H1 (cell line): ENCODE results near the gene WNT3A. TPM values are rescaled to one million over a fixed set of nuclear protein-coding genes. Genes with fewer than 3 reads are reported as not detected.

Experiments used
- CTCF ChIA-PET: fragments of 300-600 bp; sonication (Branson Sonifier 250); formaldehyde crosslinking; loops from one replicate; lab custom pipeline; 2021; ENCODE audit not compliant: partially characterized antibody; lab: Charles Lee
- POLR2A ChIA-PET: fragments of 300-600 bp; sonication (Branson Sonifier 250); formaldehyde crosslinking; loops from one replicate; lab custom pipeline; 2021; ENCODE audit warnings: inconsistent platforms; ENCODE audit not compliant: partially characterized antibody; lab: Charles Lee
- DNase-seq, 2 experiments: peaks; one replicate each; pipeline versions ENCODE4 v3.0.0 to v3.0.0-alpha.2; 2010 to 2022; ENCODE audit warnings: low spot score in 2 of 2, low read depth in 1 of 2, mixed read lengths in 1 of 2
- FAIRE-seq: peaks from 2 replicates; lab custom pipeline; 2011; peaks lifted over from hg19 to GRCh38; lab: Jason Lieb, UNC
- H2AFZ ChIP-seq: 2 replicates; pipeline ENCODE4 v1.8.1; 2012; ENCODE audit warnings: low read length, inconsistent platforms
- H2AK5ac ChIP-seq: 2 replicates; pipeline ENCODE4 v1.6.1; 2013; ENCODE audit warnings: low read depth, low read length
- H2BK120ac ChIP-seq: replicated peaks from 2 replicates; pipeline ENCODE3; 2013; ENCODE audit warnings: low read depth, low read length, inconsistent platforms
- H2BK12ac ChIP-seq: 2 replicates; pipeline ENCODE4 v1.6.1; 2013; ENCODE audit warnings: low read depth, low read length
- H2BK15ac ChIP-seq: 2 replicates; pipeline ENCODE4 v1.6.1; 2013; ENCODE audit warnings: low read length
- H2BK20ac ChIP-seq: 2 replicates; pipeline ENCODE4 v1.6.1; 2013; ENCODE audit warnings: low read length
- H2BK5ac ChIP-seq: 2 replicates; pipeline ENCODE4 v1.6.1; 2013; ENCODE audit warnings: low read depth, low read length
- H3K14ac ChIP-seq: 2 replicates; pipeline ENCODE4 v1.6.1; 2013; ENCODE audit warnings: inconsistent platforms; ENCODE audit not compliant: insufficient read length
- H3K18ac ChIP-seq: 2 replicates; pipeline ENCODE4 v1.6.1; 2013; ENCODE audit warnings: low read length; ENCODE audit errors: extremely low read depth
- H3K23ac ChIP-seq: 2 replicates; pipeline ENCODE4 v1.6.1; 2013; ENCODE audit warnings: inconsistent platforms; ENCODE audit not compliant: insufficient read length
- H3K23me2 ChIP-seq: 2 replicates; pipeline ENCODE4 v1.6.1; 2013; ENCODE audit warnings: low read depth, low read length
- H3K27ac ChIP-seq: 2 replicates; pipeline ENCODE4 v1.6.1; 2011; ENCODE audit warnings: low read depth, low read length, inconsistent platforms
- H3K27me3 ChIP-seq, 4 experiments: replicated peaks in 1 of 4; 1 replicate in 1 of 4; 2 replicates in 3 of 4; pipeline versions ENCODE4 v1.6.1 to v1.8.1; 2011 to 2013; ENCODE audit warnings: low read length in 3 of 4, mild to moderate bottlenecking in 3 of 4, inconsistent platforms in 2 of 4, mixed read lengths in 2 of 4, moderate library complexity in 1 of 4; ENCODE audit not compliant: control insufficient read depth in 3 of 4, insufficient read depth in 3 of 4; ENCODE audit errors: extremely low read depth in 1 of 4
- H3K36me3 ChIP-seq, 4 experiments: 2 replicates each; pipeline versions ENCODE4 v1.6.1 to v1.8.1; 2011 to 2013; ENCODE audit warnings: mild to moderate bottlenecking in 4 of 4, low read length in 3 of 4, moderate library complexity in 2 of 4, control low read depth in 1 of 4, inconsistent platforms in 1 of 4; ENCODE audit not compliant: insufficient read depth in 4 of 4, control insufficient read depth in 2 of 4
- H3K4ac ChIP-seq: replicated peaks from 2 replicates; pipeline ENCODE3; 2013; ENCODE audit warnings: low read length, low read depth, mixed read lengths, inconsistent platforms; ENCODE audit not compliant: insufficient read length
- H3K4me1 ChIP-seq, 4 experiments: replicated peaks in 1 of 4; 1 replicate in 1 of 4; 2 replicates in 3 of 4; pipeline versions ENCODE4 v1.6.1 to v1.8.1; 2011 to 2013; ENCODE audit warnings: low read length in 3 of 4, inconsistent platforms in 2 of 4, mixed read lengths in 1 of 4; ENCODE audit not compliant: insufficient read depth in 4 of 4, control insufficient read depth in 3 of 4
- H3K4me2 ChIP-seq, 2 experiments: 2 replicates each; pipeline versions ENCODE4 v1.6.1 to v1.8.1; 2011 to 2013; ENCODE audit warnings: low read depth in 2 of 2, low read length in 2 of 2, control low read depth in 1 of 2, inconsistent platforms in 1 of 2, mild to moderate bottlenecking in 1 of 2; ENCODE audit not compliant: insufficient read depth in 1 of 2
- H3K4me3 ChIP-seq, 4 experiments: fragments of 200-600, 300-600 bp in 1 of 4; sonication (generic), shearing (Covaris generic), sonication (Bioruptor Twin) in 1 of 4; 2 replicates each; pipeline versions ENCODE4 v1.5.1 to v1.8.1; 2011 to 2016; ENCODE audit warnings: low read length in 4 of 4, low read depth in 3 of 4, control low read depth in 2 of 4, inconsistent platforms in 2 of 4, mild to moderate bottlenecking in 2 of 4, mixed read lengths in 1 of 4, moderate library complexity in 1 of 4; ENCODE audit not compliant: insufficient read depth in 2 of 4; ENCODE audit errors: extremely low read depth in 1 of 4
- H3K56ac ChIP-seq: replicated peaks from 2 replicates; pipeline ENCODE3; 2013; ENCODE audit warnings: low read depth, mild to moderate bottlenecking, mixed read lengths, low read length, inconsistent platforms; ENCODE audit not compliant: insufficient read length
- H3K79me1 ChIP-seq: 2 replicates; pipeline ENCODE4 v1.6.1; 2013; ENCODE audit warnings: low read depth, low read length, control low read depth
- H3K79me2 ChIP-seq, 2 experiments: 2 replicates each; pipeline versions ENCODE4 v1.6.1 to v1.8.1; 2012 to 2013; ENCODE audit warnings: low read length in 2 of 2, mild to moderate bottlenecking in 2 of 2, inconsistent platforms in 1 of 2; ENCODE audit not compliant: insufficient read depth in 2 of 2, control insufficient read depth in 1 of 2
- H3K9ac ChIP-seq, 4 experiments: replicated peaks in 1 of 4; 1 replicate in 1 of 4; 2 replicates in 3 of 4; pipeline versions ENCODE4 v1.6.1 to v1.8.1; 2011 to 2013; ENCODE audit warnings: low read depth in 3 of 4, low read length in 3 of 4, control low read depth in 2 of 4, mild to moderate bottlenecking in 2 of 4, moderate library complexity in 2 of 4, inconsistent platforms in 1 of 4; ENCODE audit errors: extremely low read depth in 1 of 4
- H3K9me3 ChIP-seq, 2 experiments: 2 replicates each; pipeline versions ENCODE4 v1.6.1 to v1.8.1; 2012 to 2013; ENCODE audit warnings: mild to moderate bottlenecking in 2 of 2, moderate library complexity in 2 of 2, control low read depth in 1 of 2, inconsistent platforms in 1 of 2, low read depth in 1 of 2, low read length in 1 of 2, mixed read lengths in 1 of 2; ENCODE audit not compliant: insufficient read depth in 2 of 2
- H4K20me1 ChIP-seq, 2 experiments: replicated peaks in 1 of 2; 2 replicates each; pipeline versions ENCODE3 to v1.8.1; 2011 to 2013; ENCODE audit warnings: inconsistent platforms in 2 of 2, low read length in 2 of 2, mild to moderate bottlenecking in 1 of 2; ENCODE audit not compliant: insufficient read depth in 2 of 2, control insufficient read depth in 1 of 2
- H4K5ac ChIP-seq: 2 replicates; pipeline ENCODE4 v1.6.1; 2013; ENCODE audit warnings: low read length, low read depth, mixed read lengths, inconsistent platforms; ENCODE audit not compliant: insufficient read length
- H4K8ac ChIP-seq: 2 replicates; pipeline ENCODE4 v1.8.0; 2013; ENCODE audit warnings: mild to moderate bottlenecking, moderate library complexity, low read length, inconsistent platforms; ENCODE audit not compliant: insufficient read depth; ENCODE audit errors: extremely low read depth
- H4K91ac ChIP-seq: replicated peaks from 2 replicates; pipeline ENCODE3; 2013; ENCODE audit warnings: low read length, mixed read lengths, inconsistent platforms; ENCODE audit not compliant: insufficient read length
- ASH2L ChIP-seq: fragments of 200-600, 300-600 bp; sonication (generic); IDR thresholded peaks from one replicate; pipeline ENCODE4 v1.7.1; 2017; ENCODE audit warnings: low read length
- POLR2AphosphoS5 ChIP-seq: IDR thresholded peaks from 2 replicates; pipeline ENCODE4 v1.6.1; 2011; ENCODE audit warnings: low read depth, low read length
- WGBS, 2 experiments: shearing (Covaris generic) in 1 of 2; methylation state at CpG; one replicate each; pipeline versions ENCODE4 v1.1.6 to v1.1.7; 2013 to 2015; ENCODE audit warnings: low lambda C conversion rate in 2 of 2, mixed read lengths in 2 of 2, inconsistent platforms in 1 of 2, low coverage in 1 of 2, missing lambda C conversion rate in 1 of 2; ENCODE audit not compliant: insufficient replicate concordance in 2 of 2, insufficient coverage in 1 of 2, insufficient read length in 1 of 2; ENCODE audit errors: extremely low coverage in 1 of 2, missing lambda C conversion rate in 1 of 2; 5-methylcytosine and 5-hydroxymethylcytosine counted together
- polyA plus RNA-seq, 7 experiments: library from polyadenylated mRNA; depleted of rRNA in 3 of 7; stranded (reverse) in 5 of 7; unstranded in 2 of 7; fragments of >200 nt in 5 of 7; fragments of 200-250 nt in 2 of 7; gene quantifications; 1 replicate in 5 of 7; 2 replicates in 1 of 7; 4 replicates in 1 of 7; pipeline versions ENCODE4 v1.2.1 to v1.2.3, GENCODE V29; 2011 to 2013; ENCODE audit warnings: missing spikeins in 2 of 7, mixed read lengths in 2 of 7
- total RNA-seq: library from RNA; stranded (reverse); fragmentation: NEBNext Ultra II Directional; extraction: Animal tissue kit (Norgen Biotek cat#: 25700); gene quantifications from 2 replicates; pipeline ENCODE4 v1.2.1, GENCODE V29; 2021

Gene WNT3A
- total and polyA plus RNA-seq, 2 of the 8 experiments (the other 6 are each of a cell fraction or from before 2014, with no cell fraction given), result 0.08 to 0.19 TPM

GRCh38 chr1:228050571-228051231, 43.9 kb downstream of the WNT3A start:
- Histone ChIP-seq H3K36me3 (no peaks in the 10 kb centered on the region), H3K4ac (no peak overlapping the region), H4K8ac (peak overlapping the region; percentile 3; the same call in 1 of the 2 replicates), H2BK12ac (no peak overlapping the region), H3K79me2 (no peaks in the 10 kb centered on the region), H4K5ac (no peak overlapping the region), H3K23ac (no peak overlapping the region), H3K4me1 (peaks cover 0 to 6% (median 1%) of the 10 kb centered on the region in 4 experiments; a peak in 4 of 7 replicates), H2BK120ac (no peak overlapping the region), H3K23me2 (peaks cover 7% of the 10 kb centered on the region; the same call in 1 of the 2 replicates), H3K9me3 (no peaks in the 10 kb centered on the region), H2BK5ac (no peak overlapping the region), H3K4me3 (no peak overlapping the region), H2BK20ac (no peak overlapping the region), H2AK5ac (no peak overlapping the region), H3K79me1 (no peaks in the 10 kb centered on the region), H3K4me2 (no peak overlapping the region), H3K56ac (no peak overlapping the region), H3K27ac (no peak overlapping the region), H4K20me1 (peaks cover 0 to 7% of the 10 kb centered on the region in 2 experiments), H3K27me3 (peaks cover 1 to 19% (median 12%) of the 10 kb centered on the region in 4 experiments; a peak in 6 of 7 replicates), H3K14ac (no peak overlapping the region), H2AFZ (no peak overlapping the region), H4K91ac (no peak overlapping the region), H3K18ac (no peak overlapping the region), H3K9ac (no peak overlapping the region), H2BK15ac (no peak overlapping the region)
- TF ChIP-seq ASH2L (no peak), POLR2AphosphoS5 (no peak)
- no peak for DNase-seq
- ChIA-PET CTCF (interaction anchor here (0.8 to 2.2 kb wide), 3 partner anchors 11 to 48 kb away, joined by 3 to 7 read pairs (median 6); no protein-coding TSS in a partner anchor), POLR2A (no interaction called here)
- FAIRE-seq, result no peak
- 83% methylated on average over 29 of the region's 30 CpGs; no CpG with 5 or more reads in 1 of the 2 experiments for WGBS, 2 experiments
